GM12873 (cell line): ENCODE results near the gene TECPR2.
A peak's percentile ranks its signal among the peaks of the same experiment; 100 is the strongest.

ENCODE experiments used
- CTCF ChIP-seq: IDR thresholded peaks from 2 replicates; pipeline ENCODE4 v1.5.1; 2012; ENCODE audit warnings: low read depth, mild to moderate bottlenecking, moderate library complexity, low read length, control low read depth; ENCODE audit not compliant: insufficient read depth; ENCODE audit errors: missing control alignments

The TECPR2 gene

GRCh38 chr14:102362545-102363181 is at the start of gene TECPR2, which contains the start of gene CINP:
TECPR2 (plus strand) TSS chr14:102362941; CDS start chr14:102376722, 13,781 bp downstream.
CINP (minus strand) TSS chr14:102362890; CDS start chr14:102362851, 39 bp downstream.
- TF ChIP-seq CTCF, result no peak

- TF ChIP-seq CTCF, result peak; percentile 94
These were observed 48.3 kb upstream of the TECPR2 start for GRCh38 chr14:102314242-102315011.

GRCh38 chr14:102315121-102315520 is 47.6 kb upstream of the TECPR2 start:
- TF ChIP-seq CTCF, result no peak

- no peak for TF ChIP-seq CTCF
These were observed 46.4 kb upstream of the TECPR2 start for GRCh38 chr14:102316338-102316742.

- peak; percentile 74 for TF ChIP-seq CTCF
These were observed 45.8 kb upstream of the TECPR2 start for GRCh38 chr14:102316743-102317563.

GRCh38 chr14:102317564-102318248 is 45.0 kb upstream of the TECPR2 start:
- no peak for TF ChIP-seq CTCF
